ENCODE measurements around the gene IDH3B.

DNA sequence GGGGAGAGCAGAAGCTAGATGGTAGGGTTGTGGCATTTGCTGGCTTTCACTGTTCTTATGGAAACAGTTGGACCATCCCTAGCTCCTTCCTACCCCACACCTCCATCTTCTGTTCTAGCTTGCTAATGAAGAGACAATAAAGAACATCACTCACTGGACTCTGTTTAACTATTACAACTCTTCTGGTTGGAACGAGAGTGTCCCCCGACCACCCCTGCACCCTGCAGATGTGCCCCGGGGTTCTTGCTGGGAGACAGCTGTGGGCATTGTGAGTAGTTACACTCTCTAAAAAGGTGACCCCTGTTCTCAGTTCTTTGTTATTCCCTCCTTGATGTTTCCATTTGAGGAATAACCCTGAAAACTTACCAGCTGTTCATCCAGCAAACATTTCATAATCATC, 51.9 kb downstream of the IDH3B start:
- TF ChIP-seq CTCF (IDR thresholded peaks at IDR 0.05): no peak
- TF ChIP-seq POLR2A (IDR thresholded peaks at IDR 0.05): no peak
- no peak for TF ChIP-seq EP300 (IDR thresholded peaks at IDR 0.05)
